IMR-90 (cell line): ENCODE data around the gene SUV39H1. TPM values are rescaled to one million over a fixed set of nuclear protein-coding genes. Genes with fewer than 3 reads are reported as not detected.
"Not testable (repeated sequence)": the region's sequence is repeated elsewhere in the genome, so short reads cannot be mapped to it uniquely, and the experiment has no call there.

Experiments
- ATAC-seq: fragments of 200-7000 bp; cut with Tn5 transposase; 2 replicates; pipeline ENCODE4 v1.9.1; 2020; ENCODE audit warnings: low read depth, mild to moderate bottlenecking, moderate library complexity
- BruUV-seq: library from RNA; stranded (reverse); fragments of 400-500 nt; replicated peaks from 2 replicates; lab custom pipeline; 2021; lab: Mats Ljungman, UMichigan
- CTCF ChIA-PET: fragments of 300-600 bp; formaldehyde crosslinking; extraction: SDS; loops from one replicate; lab custom pipeline; 2021; ENCODE audit warnings: antibody characterized with exemption; lab: Yijun Ruan, JAX
- POLR2A ChIA-PET: fragments of 300-600 bp; sonication (Branson Sonifier 250); formaldehyde crosslinking; loops from one replicate; lab custom pipeline; 2022; ENCODE audit warnings: antibody characterized with exemption; ENCODE audit not compliant: unreplicated experiment; lab: Charles Lee
- DNase-seq: peaks from one replicate; pipeline ENCODE4 v3.0.0; 2013
- H2AFZ ChIP-seq: replicated peaks from 2 replicates; pipeline ENCODE3; 2013; ENCODE audit warnings: low read length, mild to moderate bottlenecking; ENCODE audit not compliant: poor library complexity
- H2AK5ac ChIP-seq: 2 replicates; pipeline ENCODE4 v1.6.1; 2013; ENCODE audit warnings: low read depth, low read length, inconsistent platforms
- H2AK9ac ChIP-seq: replicated peaks from 2 replicates; pipeline ENCODE3; 2013; ENCODE audit warnings: mild to moderate bottlenecking, low read depth, low read length, moderate library complexity; ENCODE audit not compliant: poor library complexity
- H2BK120ac ChIP-seq: 2 replicates; pipeline ENCODE4 v1.6.1; 2013; ENCODE audit warnings: low read depth, low read length, inconsistent platforms
- H2BK15ac ChIP-seq: 3 replicates; pipeline ENCODE4 v1.6.1; 2013; ENCODE audit warnings: low read depth, low read length, inconsistent platforms
- H2BK20ac ChIP-seq: 2 replicates; pipeline ENCODE4 v1.6.1; 2013; ENCODE audit warnings: low read depth, mild to moderate bottlenecking, inconsistent platforms, low read length, moderate library complexity
- H2BK5ac ChIP-seq: 2 replicates; pipeline ENCODE4 v1.6.1; 2013; ENCODE audit warnings: mild to moderate bottlenecking, low read depth, low read length, inconsistent platforms; ENCODE audit not compliant: poor library complexity, severe bottlenecking
- H3K14ac ChIP-seq: replicated peaks from 2 replicates; pipeline ENCODE4 v1.6.1; 2013; ENCODE audit warnings: low read depth, low read length, inconsistent platforms
- H3K18ac ChIP-seq: 2 replicates; pipeline ENCODE4 v1.6.1; 2013; ENCODE audit warnings: low read depth, low read length, control low read depth
- H3K23ac ChIP-seq: 2 replicates; pipeline ENCODE4 v1.6.1; 2013; ENCODE audit warnings: low read depth, low read length, inconsistent platforms
- H3K27ac ChIP-seq: 2 replicates; pipeline ENCODE4 v1.5.1; 2013; ENCODE audit warnings: mild to moderate bottlenecking, control low read depth, low read length; ENCODE audit not compliant: insufficient read depth
- H3K27me3 ChIP-seq: 2 replicates; pipeline ENCODE4 v1.6.1; 2013; ENCODE audit warnings: low read length; ENCODE audit not compliant: control insufficient read depth, insufficient read depth
- H3K36me3 ChIP-seq: 2 replicates; pipeline ENCODE4 v1.6.1; 2013; ENCODE audit warnings: low read length, mixed read lengths; ENCODE audit not compliant: control insufficient read depth, insufficient read depth
- H3K4ac ChIP-seq: 2 replicates; pipeline ENCODE4 v1.6.1; 2013; ENCODE audit warnings: low read depth, low read length, inconsistent platforms
- H3K4me1 ChIP-seq: 2 replicates; pipeline ENCODE4 v1.6.1; 2013; ENCODE audit warnings: low read length, mixed read lengths; ENCODE audit not compliant: control insufficient read depth, insufficient read depth
- H3K4me2 ChIP-seq: 2 replicates; pipeline ENCODE4 v1.6.1; 2013; ENCODE audit warnings: low read depth, mild to moderate bottlenecking, control low read depth, low read length, moderate library complexity
- H3K4me3 ChIP-seq: 2 replicates; pipeline ENCODE4 v1.5.1; 2013; ENCODE audit warnings: low read depth, mild to moderate bottlenecking, control low read depth, low read length, moderate library complexity; ENCODE audit not compliant: insufficient read depth
- H3K56ac ChIP-seq: 2 replicates; pipeline ENCODE4 v1.6.1; 2013; ENCODE audit warnings: low read length, inconsistent platforms; ENCODE audit not compliant: insufficient read depth; ENCODE audit errors: extremely low read depth
- H3K79me1 ChIP-seq, 2 experiments: 2 replicates each; pipeline ENCODE4 v1.6.1; 2013; ENCODE audit warnings: low read length in 2 of 2, inconsistent platforms in 1 of 2, low read depth in 1 of 2
- H3K9ac ChIP-seq: 2 replicates; pipeline ENCODE4 v1.6.1; 2013; ENCODE audit warnings: low read depth, low read length, control low read depth
- H3K9me1 ChIP-seq: 2 replicates; pipeline ENCODE4 v1.6.1; 2013; ENCODE audit warnings: low read length, inconsistent platforms; ENCODE audit not compliant: insufficient read depth
- H3K9me3 ChIP-seq: 2 replicates; pipeline ENCODE4 v1.6.1; 2013; ENCODE audit warnings: low read length; ENCODE audit not compliant: control insufficient read depth, insufficient read depth
- H4K20me1 ChIP-seq: 2 replicates; pipeline ENCODE4 v1.6.1; 2013; ENCODE audit warnings: low read length, inconsistent platforms; ENCODE audit not compliant: insufficient read depth
- H4K5ac ChIP-seq: 2 replicates; pipeline ENCODE4 v1.6.1; 2013; ENCODE audit warnings: mild to moderate bottlenecking, low read depth, low read length, control low read depth
- H4K8ac ChIP-seq, 2 experiments: 2 replicates each; pipeline ENCODE4 v1.6.1; 2013; ENCODE audit warnings: low read depth in 2 of 2, low read length in 2 of 2, control low read depth in 1 of 2, inconsistent platforms in 1 of 2
- H4K91ac ChIP-seq: 2 replicates; pipeline ENCODE4 v1.6.1; 2013; ENCODE audit warnings: low read depth, low read length, inconsistent platforms; ENCODE audit not compliant: insufficient read depth
- WGBS, 2 experiments: methylation state at CpG; one replicate each; pipeline versions ENCODE4 v1.1.5 to v1.1.7; 2013; ENCODE audit warnings: missing lambda C conversion rate in 2 of 2; ENCODE audit not compliant: insufficient read length in 1 of 2; ENCODE audit errors: extremely low coverage in 2 of 2; 5-methylcytosine and 5-hydroxymethylcytosine counted together
- dilution Hi-C: fragments of 300-500 bp; cut with HindIII; formaldehyde crosslinking; loops from one replicate; pipeline ENCODE4 v1.14.3; 2018; ENCODE audit warnings: low sequenced_read_pairs; ENCODE audit not compliant: unreplicated experiment
- in situ Hi-C: fragments of 300-500 bp; cut with MboI; formaldehyde crosslinking; loops from 3 replicates; pipeline ENCODE4 v1.14.3; 2019; ENCODE audit warnings: low sequenced_read_pairs, inconsistent platforms, mixed read lengths
- intact Hi-C: fragments of 100-400 bp; cut with micrococcal nuclease; formaldehyde crosslinking; loops from 2 replicates; pipeline ENCODE4 v1.10.0; 2022
- polyA plus RNA-seq, 3 experiments: library from polyadenylated mRNA; depleted of rRNA; stranded (reverse); fragments of >200 nt; gene quantifications; 2 replicates each; pipeline ENCODE4 v1.2.3, GENCODE V29; 2012; ENCODE audit warnings: low replicate concordance in 1 of 3
- total RNA-seq: library from RNA; depleted of rRNA; stranded (reverse); fragments of >200 nt; gene quantifications from 2 replicates; pipeline ENCODE4 v1.2.3, GENCODE V29; 2012

SUV39H1 gene
- total and polyA plus RNA-seq, 2 of the 4 experiments (the other 2 are of a cell fraction), result 6.6 to 8.6 TPM

GRCh38 chrX:48691746-48692145 lies 4.8 kb upstream of the SUV39H1 start:
- H3K9me1 ChIP-seq, H3K23ac ChIP-seq, H3K9me3 ChIP-seq, H4K20me1 ChIP-seq, H3K4me2 ChIP-seq, H4K5ac ChIP-seq, H2AK5ac ChIP-seq, CTCF ChIA-PET, H3K14ac ChIP-seq, H3K79me1 ChIP-seq, H2BK20ac ChIP-seq, H2BK5ac ChIP-seq, H2AFZ ChIP-seq, H3K56ac ChIP-seq, H4K91ac ChIP-seq, H4K8ac ChIP-seq, H2AK9ac ChIP-seq, intact Hi-C loops, H3K36me3 ChIP-seq, H3K27ac ChIP-seq, H3K4ac ChIP-seq, H3K18ac ChIP-seq, POLR2A ChIA-PET, H3K4me1 ChIP-seq, H2BK120ac ChIP-seq, H2BK15ac ChIP-seq, BruUV-seq, DNase-seq, H3K4me3 ChIP-seq, H3K27me3 ChIP-seq, dilution Hi-C loops, ATAC-seq, in situ Hi-C loops, H3K9ac ChIP-seq: not testable (repeated sequence)
- WGBS, 2 experiments, result no CpG with 5 or more reads among the region's 5 CpGs
